GM12892 (cell line): ENCODE measurements around the gene PRKN.

Source experiments
- POLR2A ChIP-seq: IDR thresholded peaks from 2 replicates; pipeline ENCODE4 v1.6.1; 2011; ENCODE audit warnings: low read depth, low read length, control low read depth
- TAF1 ChIP-seq: IDR thresholded peaks from 2 replicates; pipeline ENCODE4 v1.6.1; 2011; ENCODE audit warnings: low read depth, mild to moderate bottlenecking, control low read depth, low read length, borderline replicate concordance

DNA sequence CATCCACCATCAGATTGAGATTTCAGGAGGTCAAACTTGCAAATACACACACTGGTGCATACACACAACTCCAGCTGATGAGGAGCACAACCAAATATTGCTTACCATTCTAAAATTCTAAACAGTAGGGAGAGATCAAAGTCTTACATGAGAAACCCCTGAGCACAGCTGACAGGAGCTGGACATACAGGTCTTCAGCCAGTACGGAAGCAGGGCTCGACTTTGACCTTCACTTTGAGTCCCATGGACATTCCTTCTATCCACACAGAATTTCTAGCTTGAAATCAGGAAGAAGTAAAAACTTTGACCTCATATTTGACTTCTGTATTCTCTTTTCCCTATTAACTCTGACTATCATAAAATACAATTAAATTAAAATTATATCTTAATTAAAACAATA is 90.2 kb downstream of the PRKN start:
- no peak for TF ChIP-seq POLR2A
- TF ChIP-seq TAF1: no peak
